Measurements from ENCODE around the gene PDZRN3. TPM values are rescaled to one million over a fixed set of nuclear protein-coding genes. Genes with fewer than 3 reads are reported as not detected.

PDZRN3 gene
- total RNA-seq, 4 donors from 2014 or later: 13.3 to 81.7 (median 19.7) TPM

- no peak overlapping the region for H3K4me3 ChIP-seq
- no peaks in the 10 kb centered on the region for H3K4me1 ChIP-seq
- TF ChIP-seq, protein P1, sequence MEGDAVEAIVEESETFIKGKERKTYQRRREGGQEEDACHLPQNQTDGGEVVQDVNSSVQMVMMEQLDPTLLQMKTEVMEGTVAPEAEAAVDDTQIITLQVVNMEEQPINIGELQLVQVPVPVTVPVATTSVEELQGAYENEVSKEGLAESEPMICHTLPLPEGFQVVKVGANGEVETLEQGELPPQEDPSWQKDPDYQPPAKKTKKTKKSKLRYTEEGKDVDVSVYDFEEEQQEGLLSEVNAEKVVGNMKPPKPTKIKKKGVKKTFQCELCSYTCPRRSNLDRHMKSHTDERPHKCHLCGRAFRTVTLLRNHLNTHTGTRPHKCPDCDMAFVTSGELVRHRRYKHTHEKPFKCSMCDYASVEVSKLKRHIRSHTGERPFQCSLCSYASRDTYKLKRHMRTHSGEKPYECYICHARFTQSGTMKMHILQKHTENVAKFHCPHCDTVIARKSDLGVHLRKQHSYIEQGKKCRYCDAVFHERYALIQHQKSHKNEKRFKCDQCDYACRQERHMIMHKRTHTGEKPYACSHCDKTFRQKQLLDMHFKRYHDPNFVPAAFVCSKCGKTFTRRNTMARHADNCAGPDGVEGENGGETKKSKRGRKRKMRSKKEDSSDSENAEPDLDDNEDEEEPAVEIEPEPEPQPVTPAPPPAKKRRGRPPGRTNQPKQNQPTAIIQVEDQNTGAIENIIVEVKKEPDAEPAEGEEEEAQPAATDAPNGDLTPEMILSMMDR (IDR thresholded peaks at IDR 0.05): no peak
- TF ChIP-seq POLR2A (IDR thresholded peaks at IDR 0.05): no peak
- no peak overlapping the region for H3K27ac ChIP-seq
- no peaks in the 10 kb centered on the region for H3K36me3 ChIP-seq
- H3K27me3 ChIP-seq: no peaks in the 10 kb centered on the region
- H3K9me3 ChIP-seq: no peaks in the 10 kb centered on the region
- no peak for DNase-seq
Observed at GRCh38 chr3:73461547-73461946, 163.2 kb downstream of the PDZRN3 start.

GRCh38 chr3:73459711-73460110 is 165.0 kb downstream of the PDZRN3 start:
- TF ChIP-seq, protein P1 (IDR thresholded peaks at IDR 0.05): no peak
- no peak for TF ChIP-seq POLR2A (IDR thresholded peaks at IDR 0.05)
- no peaks in the 10 kb centered on the region for H3K27me3 ChIP-seq
- H3K9me3 ChIP-seq: no peaks in the 10 kb centered on the region
- no peak for DNase-seq
- H3K36me3 ChIP-seq: no peaks in the 10 kb centered on the region
- H3K27ac ChIP-seq: no peak overlapping the region
- no peaks in the 10 kb centered on the region for H3K4me1 ChIP-seq
- H3K4me3 ChIP-seq: no peak overlapping the region

DNA sequence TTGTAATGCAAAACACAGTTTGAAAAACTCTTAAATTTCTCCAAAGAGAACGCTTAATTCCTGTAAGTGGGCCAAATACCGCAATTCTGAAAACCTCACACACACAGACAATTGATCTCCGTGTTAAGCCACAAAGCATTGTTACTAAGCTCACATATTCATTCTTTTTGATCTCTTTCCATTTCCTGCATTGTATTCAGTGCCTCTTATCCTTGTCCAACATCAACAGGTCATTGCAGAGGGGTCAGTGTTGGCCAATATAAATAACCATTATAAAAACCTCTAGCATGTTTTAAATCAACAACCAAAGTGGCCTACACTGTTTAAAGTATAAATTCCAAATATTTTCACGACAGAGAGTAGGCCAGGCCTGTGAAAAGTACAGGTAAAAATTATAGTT is 171.1 kb downstream of the PDZRN3 start:
- H3K36me3 ChIP-seq: no peaks in the 10 kb centered on the region
- no peak for TF ChIP-seq POLR2A (IDR thresholded peaks at IDR 0.05)
- TF ChIP-seq, protein P1 (IDR thresholded peaks at IDR 0.05): no peak
- H3K27me3 ChIP-seq: no peaks in the 10 kb centered on the region
- no peaks in the 10 kb centered on the region for H3K9me3 ChIP-seq
- DNase-seq: no peak
- H3K4me1 ChIP-seq: no peaks in the 10 kb centered on the region
- no peak overlapping the region for H3K4me3 ChIP-seq
- no peak overlapping the region for H3K27ac ChIP-seq

DNA sequence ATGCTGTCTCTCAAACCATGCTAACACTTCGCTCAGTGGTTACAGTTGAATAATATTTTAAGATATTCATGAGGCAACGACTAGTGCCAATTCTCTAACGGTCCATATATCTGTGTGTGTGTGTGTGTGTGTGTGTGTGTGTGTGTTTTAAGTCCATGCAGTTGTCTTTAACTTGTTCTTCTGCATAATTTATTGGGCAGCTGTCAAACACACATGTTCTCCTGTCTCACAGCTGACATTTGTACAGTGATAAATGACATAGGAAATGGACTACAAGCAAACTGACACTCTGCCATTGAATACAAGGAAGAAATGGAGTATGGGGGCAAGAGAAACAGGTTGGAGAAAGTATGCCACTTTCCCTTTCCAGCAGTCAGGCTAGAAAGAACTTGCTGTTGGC is 172.0 kb downstream of the PDZRN3 start:
- DNase-seq: no peak
- H3K4me1 ChIP-seq: no peaks in the 10 kb centered on the region
- TF ChIP-seq POLR2A (IDR thresholded peaks at IDR 0.05): no peak

DNA sequence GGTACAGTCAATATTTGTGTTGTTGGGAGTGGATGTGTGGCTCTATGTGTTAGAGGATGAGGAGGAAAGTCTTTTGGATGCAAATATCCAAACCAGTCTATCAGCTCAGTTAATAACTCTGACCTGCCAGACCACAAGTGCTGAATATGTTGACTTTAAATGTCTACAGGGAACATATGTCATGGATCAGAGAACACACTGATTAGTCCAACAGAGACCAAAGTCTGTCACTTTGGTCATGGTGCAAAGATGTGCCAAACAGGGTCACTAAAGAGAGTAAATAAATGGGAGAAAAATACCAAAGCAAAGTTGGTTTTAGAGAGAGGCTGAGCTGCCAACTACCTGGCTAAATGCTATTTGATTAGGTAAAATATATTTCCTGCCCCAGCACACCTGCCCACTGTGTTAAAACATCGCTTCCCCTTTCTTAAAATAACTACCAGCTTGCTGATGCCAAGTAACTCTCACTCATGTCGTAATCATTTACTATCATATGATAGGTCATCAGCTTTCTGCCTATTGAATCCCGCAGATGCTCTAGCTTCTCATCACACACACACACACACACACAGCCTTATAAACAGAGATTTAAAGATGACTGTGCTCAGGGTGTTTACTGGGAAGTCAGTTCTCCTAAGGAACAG is 173.3 kb downstream of the PDZRN3 start:
- H3K4me1 ChIP-seq: no peaks in the 10 kb centered on the region
- H3K27ac ChIP-seq: no peak overlapping the region
- TF ChIP-seq POLR2A (IDR thresholded peaks at IDR 0.05): no peak
- TF ChIP-seq, protein P1 (IDR thresholded peaks at IDR 0.05): no peak
- no peak overlapping the region for H3K4me3 ChIP-seq
- DNase-seq: no peak
- H3K27me3 ChIP-seq: no peaks in the 10 kb centered on the region
- no peaks in the 10 kb centered on the region for H3K9me3 ChIP-seq
- H3K36me3 ChIP-seq: no peaks in the 10 kb centered on the region

More for the DNA sequence above, 172.0 kb downstream of the PDZRN3 start:
- Histone ChIP-seq H3K4me3 (no peak overlapping the region), H3K27me3 (no peaks in the 10 kb centered on the region), H3K36me3 (no peaks in the 10 kb centered on the region), H3K27ac (no peak overlapping the region), H3K9me3 (no peaks in the 10 kb centered on the region)

GRCh38 chr3:73449774-73450173 is 175.0 kb downstream of the PDZRN3 start:
- H3K36me3 ChIP-seq: no peaks in the 10 kb centered on the region
- no peak for TF ChIP-seq POLR2A (IDR thresholded peaks at IDR 0.05)
- TF ChIP-seq, protein P1 (IDR thresholded peaks at IDR 0.05): no peak
- no peaks in the 10 kb centered on the region for H3K27me3 ChIP-seq
- H3K4me3 ChIP-seq: no peak overlapping the region
- DNase-seq: no peak
- H3K27ac ChIP-seq: no peak overlapping the region
- H3K4me1 ChIP-seq: no peaks in the 10 kb centered on the region
- H3K9me3 ChIP-seq: no peaks in the 10 kb centered on the region

Measured in Peyer's patch (tissue), 4 donors.